ENCODE data around the gene NELL2.
"Not testable (repeated sequence)": the region's sequence is repeated elsewhere in the genome, so short reads cannot be mapped to it uniquely, and the experiment has no call there.

Gene NELL2

GRCh38 chr12:44875954-44876543, at the start of gene NELL2:
Gene NELL2 (minus strand): TSS chr12:44876315. CDS start chr12:44875869, 446 bp downstream.
- DNase-seq (ENCODE audit: low read depth): peak; percentile 54

GRCh38 chr12:44921736-44922135, 45.6 kb upstream of the NELL2 start:
- DNase-seq (ENCODE audit: low read depth): no peak

GRCh38 chr12:44917141-44917540, 41.0 kb upstream of the NELL2 start:
- DNase-seq (ENCODE audit: low read depth): no peak

- no peak for DNase-seq (ENCODE audit: low read depth)
These were observed 39.8 kb upstream of the NELL2 start for GRCh38 chr12:44915958-44916357.

DNA sequence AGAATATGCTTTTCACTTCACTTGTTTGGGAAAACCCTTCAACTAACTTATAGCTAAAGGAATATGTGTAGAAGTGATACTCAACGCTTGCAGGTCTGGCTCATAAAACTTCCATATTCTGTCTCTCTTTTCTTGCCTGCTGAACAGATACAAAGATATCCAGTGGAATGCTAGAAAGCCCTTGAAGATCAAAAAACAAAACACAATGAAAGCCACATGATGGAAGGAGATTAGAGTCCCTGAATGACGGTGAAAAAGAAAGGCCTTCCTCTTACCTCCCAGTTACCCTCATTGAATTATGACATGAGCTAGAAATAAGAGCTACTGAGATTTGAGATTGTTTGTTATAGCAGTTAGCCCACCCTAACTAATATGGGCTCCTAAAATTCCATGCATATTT, 28.2 kb upstream of the NELL2 start:
- DNase-seq (ENCODE audit: low read depth): no peak

DNA sequence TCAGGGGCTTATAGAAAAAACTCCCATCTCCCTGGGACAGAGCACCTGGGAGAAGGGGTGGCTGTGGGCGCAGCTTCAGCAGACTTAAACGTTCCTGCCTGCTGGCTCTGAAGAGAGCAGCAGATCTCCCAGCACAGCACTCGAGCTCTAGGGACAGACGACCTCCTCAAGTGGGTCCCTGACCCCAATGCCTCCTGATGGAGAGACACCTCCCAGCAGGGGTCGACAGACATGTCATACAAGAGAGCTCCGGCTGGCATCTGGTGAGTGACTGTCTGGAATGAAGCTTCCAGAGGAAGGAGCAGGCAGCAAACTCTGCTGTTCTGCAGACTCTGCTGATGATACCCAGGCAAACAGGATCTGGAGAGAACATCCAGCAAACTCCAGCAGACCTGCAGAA, 22.0 kb upstream of the NELL2 start:
- not testable (repeated sequence) for DNase-seq (ENCODE audit: low read depth)

- DNase-seq (ENCODE audit: low read depth): no peak
These were observed 13.8 kb upstream of the NELL2 start for GRCh38 chr12:44889926-44890325.

DNA sequence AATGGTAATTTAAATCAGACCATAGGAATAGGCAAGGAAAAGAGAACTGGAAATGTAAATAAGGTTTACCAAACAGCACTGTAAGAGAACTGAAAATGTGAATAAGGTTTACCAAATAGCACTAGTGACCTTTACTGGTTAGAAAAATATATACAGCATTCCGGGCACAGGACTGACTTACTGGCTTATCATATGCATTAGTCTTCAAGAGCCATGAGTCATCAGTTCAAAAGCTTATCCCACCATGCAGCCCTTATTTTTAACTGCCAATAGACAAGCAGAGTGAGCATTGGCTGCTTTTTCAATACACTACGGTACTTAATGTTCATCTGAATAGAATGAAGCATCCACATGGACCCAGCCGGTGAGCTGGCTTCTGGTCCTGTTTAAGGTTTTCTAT, 13.0 kb upstream of the NELL2 start:
- no peak for DNase-seq (ENCODE audit: low read depth)

- no peak for DNase-seq (ENCODE audit: low read depth)
These were observed 9.8 kb upstream of the NELL2 start for GRCh38 chr12:44885902-44886301.

GRCh38 chr12:44881197-44881596, 5.1 kb upstream of the NELL2 start:
- no peak for DNase-seq (ENCODE audit: low read depth)

DNA sequence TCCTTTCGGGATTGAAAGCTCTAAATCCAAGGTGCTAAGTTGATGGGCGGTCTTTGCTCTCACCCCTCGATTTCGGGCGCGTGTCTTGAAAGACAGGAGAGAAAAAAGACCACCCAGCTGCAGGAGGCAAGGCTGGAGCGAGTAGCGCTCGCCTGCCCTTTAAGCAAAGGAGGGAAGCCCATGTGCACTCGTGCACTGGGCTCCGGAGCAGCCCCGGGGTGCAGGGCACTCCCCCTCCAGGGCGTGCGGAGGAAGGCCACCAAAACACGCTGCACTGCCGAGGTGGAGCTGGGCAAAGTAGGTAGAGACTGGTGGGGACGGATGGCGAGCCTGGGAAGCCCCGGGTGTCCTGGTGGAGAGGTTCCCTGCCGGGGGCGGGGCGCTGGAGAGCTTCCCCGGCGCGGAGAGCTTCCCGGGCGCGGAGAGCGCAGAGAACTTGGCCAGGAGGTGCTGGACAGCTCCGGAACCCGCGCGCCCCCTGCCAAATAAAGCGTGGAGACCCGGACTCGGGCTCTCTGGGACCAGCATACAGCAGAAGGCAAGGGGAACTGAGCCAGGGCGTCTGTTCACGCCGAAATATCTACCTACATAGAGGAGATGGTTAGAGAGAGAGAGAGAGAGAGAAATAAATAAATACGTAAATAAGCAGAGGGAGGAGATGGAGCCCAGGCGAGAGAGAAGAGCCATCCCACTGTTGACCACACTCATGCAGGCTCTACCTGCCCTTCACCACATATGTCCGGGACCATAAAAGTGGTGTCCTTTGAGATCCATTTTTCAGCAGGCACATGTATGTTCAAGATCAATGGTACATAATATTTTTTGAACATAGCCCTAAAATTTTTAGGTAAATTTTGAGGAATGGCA, 662 bp upstream of the NELL2 start:
- peak; percentile 21 for DNase-seq (ENCODE audit: low read depth)

- DNase-seq (ENCODE audit: low read depth): no peak
These were observed 630 bp downstream of the NELL2 start for GRCh38 chr12:44875417-44875953.

DNA sequence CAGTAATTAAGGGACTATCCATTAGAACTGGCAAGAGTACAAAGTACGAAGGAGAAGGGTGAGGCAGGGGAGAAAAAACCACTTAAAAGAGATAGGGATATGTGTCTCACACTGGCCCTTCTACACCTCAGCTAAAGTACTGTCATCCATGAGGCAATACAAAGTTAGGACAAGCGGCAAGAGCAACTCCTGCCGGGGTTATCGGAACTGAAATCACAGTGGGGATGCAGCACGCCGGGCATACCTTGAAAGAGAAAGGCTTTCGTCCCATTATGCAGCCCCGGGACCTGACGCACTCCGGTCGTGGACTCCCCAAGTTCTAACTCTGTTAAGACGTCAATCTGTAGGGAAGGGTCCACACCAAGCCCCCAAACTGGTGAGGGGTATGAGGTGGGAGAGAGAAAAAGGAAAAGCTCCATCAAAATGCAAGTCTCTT, 1.1 kb downstream of the NELL2 start:
- DNase-seq (ENCODE audit: low read depth): peak; percentile 7

DNA sequence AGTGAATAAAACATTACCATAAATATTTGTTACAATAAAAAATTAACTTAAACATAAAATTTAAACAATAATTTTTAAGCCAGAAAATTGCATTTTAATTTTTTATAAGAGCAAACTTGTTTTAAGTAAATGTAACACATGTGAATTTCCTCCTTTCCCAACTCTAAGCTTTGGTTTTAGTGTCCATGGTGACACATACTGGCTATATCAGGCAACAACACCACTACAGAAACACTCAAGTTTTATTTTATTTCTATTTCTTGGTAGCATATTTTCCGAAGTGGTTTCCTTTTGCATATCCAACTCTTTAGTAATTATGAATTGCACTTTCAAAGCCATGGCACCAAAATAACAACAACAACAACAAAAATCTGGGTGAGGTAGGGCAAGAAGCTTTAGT, 2.2 kb downstream of the NELL2 start:
- DNase-seq (ENCODE audit: low read depth): no peak

- no peak for DNase-seq (ENCODE audit: low read depth)
These were observed 6.6 kb downstream of the NELL2 start for GRCh38 chr12:44869503-44869902.

DNA sequence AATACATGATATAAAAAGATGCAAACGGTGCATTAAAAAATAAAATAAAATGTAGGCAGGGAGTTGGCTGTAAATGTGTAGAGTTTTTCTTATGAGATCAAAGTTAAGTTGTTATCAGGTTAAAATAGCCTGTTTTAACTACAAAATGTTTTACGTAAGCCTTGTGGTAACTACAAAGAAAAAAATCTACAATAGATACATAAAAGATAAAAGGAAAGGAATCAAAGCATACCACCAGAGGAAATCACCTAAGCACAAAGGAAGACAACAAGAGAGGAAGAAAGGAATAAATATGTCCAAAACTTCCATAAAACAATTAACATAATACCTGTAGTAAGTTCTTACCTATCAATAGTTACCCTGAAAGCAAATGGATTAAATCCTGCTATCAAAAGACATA, 12.2 kb downstream of the NELL2 start:
- DNase-seq (ENCODE audit: low read depth): no peak

DNA sequence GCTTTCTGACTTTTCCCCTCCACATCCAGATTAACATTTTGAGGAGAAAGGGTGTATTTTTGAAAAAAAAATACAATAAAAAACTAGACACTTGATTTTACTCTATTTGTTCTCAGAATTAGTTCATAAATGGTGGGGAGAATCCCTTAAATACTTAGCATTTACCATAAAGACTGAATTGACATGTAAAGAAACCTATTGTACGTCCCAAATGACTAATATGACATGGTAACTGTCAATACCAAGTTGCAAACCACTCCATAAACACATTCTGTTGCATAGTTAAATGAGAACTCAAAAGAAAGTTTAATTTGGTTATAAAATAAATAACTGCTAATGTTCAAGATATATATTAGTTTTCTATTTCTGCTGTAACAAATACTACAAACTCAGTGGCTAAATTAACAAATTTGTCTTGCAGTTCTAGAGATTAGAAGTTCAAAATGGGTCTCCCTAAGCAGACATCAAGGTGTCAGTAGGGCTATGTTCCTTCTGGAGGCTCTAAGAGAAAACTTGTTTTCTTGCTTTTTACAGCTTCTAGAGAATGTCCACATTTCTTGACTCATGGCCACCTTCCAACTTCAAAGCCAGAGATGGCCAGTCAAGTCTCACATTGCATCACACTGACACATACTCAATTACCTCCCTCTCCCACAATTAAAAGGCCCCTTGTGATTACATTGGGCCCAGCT, 16.0 kb downstream of the NELL2 start:
- DNase-seq (ENCODE audit: low read depth): no peak

GRCh38 chr12:44858226-44858855, 17.8 kb downstream of the NELL2 start:
- no peak for DNase-seq (ENCODE audit: low read depth)

DNA sequence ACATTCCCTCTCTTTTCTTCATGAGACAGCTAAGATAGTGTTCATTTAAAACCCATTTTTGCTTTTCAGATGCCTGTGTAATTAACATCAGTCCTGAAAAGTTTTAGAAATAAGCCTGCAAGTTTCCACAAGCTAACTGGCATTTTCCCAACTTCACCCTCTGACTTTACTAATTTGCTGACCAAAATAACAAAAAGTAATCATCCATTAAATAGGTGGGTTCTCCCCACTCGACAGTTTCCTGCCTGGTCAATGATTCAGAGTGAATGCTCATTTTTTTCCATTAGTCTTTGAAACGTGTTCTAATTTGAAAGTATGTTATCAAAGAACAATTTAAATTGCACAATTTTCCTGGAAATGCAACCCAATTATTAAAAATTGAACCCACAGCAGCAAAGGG, 23.6 kb downstream of the NELL2 start:
- no peak for DNase-seq (ENCODE audit: low read depth)

- DNase-seq (ENCODE audit: low read depth): no peak
These were observed 24.5 kb downstream of the NELL2 start for GRCh38 chr12:44851586-44851985.

- DNase-seq (ENCODE audit: low read depth): no peak
These were observed 27.4 kb downstream of the NELL2 start for GRCh38 chr12:44848703-44849085.
